IMR-90 (cell line): ENCODE results near the gene CPSF4L. TPM values are rescaled to one million over a fixed set of nuclear protein-coding genes. Genes with fewer than 3 reads are reported as not detected.

ENCODE experiments used
- ATAC-seq: fragments of 200-7000 bp; cut with Tn5 transposase; 2 replicates; pipeline ENCODE4 v1.9.1; 2020; ENCODE audit warnings: low read depth, mild to moderate bottlenecking, moderate library complexity
- BruUV-seq: library from RNA; stranded (reverse); fragments of 400-500 nt; replicated peaks from 2 replicates; lab custom pipeline; 2021; lab: Mats Ljungman, UMichigan
- CTCF ChIA-PET: fragments of 300-600 bp; formaldehyde crosslinking; extraction: SDS; loops from one replicate; lab custom pipeline; 2021; ENCODE audit warnings: antibody characterized with exemption; lab: Yijun Ruan, JAX
- POLR2A ChIA-PET: fragments of 300-600 bp; sonication (Branson Sonifier 250); formaldehyde crosslinking; loops from one replicate; lab custom pipeline; 2022; ENCODE audit warnings: antibody characterized with exemption; ENCODE audit not compliant: unreplicated experiment; lab: Charles Lee
- DNase-seq: peaks from one replicate; pipeline ENCODE4 v3.0.0; 2013
- H2AFZ ChIP-seq: replicated peaks from 2 replicates; pipeline ENCODE3; 2013; ENCODE audit warnings: low read length, mild to moderate bottlenecking; ENCODE audit not compliant: poor library complexity
- H2AK5ac ChIP-seq: 2 replicates; pipeline ENCODE4 v1.6.1; 2013; ENCODE audit warnings: low read depth, low read length, inconsistent platforms
- H2AK9ac ChIP-seq: replicated peaks from 2 replicates; pipeline ENCODE3; 2013; ENCODE audit warnings: mild to moderate bottlenecking, low read depth, low read length, moderate library complexity; ENCODE audit not compliant: poor library complexity
- H2BK120ac ChIP-seq: 2 replicates; pipeline ENCODE4 v1.6.1; 2013; ENCODE audit warnings: low read depth, low read length, inconsistent platforms
- H2BK15ac ChIP-seq: 3 replicates; pipeline ENCODE4 v1.6.1; 2013; ENCODE audit warnings: low read depth, low read length, inconsistent platforms
- H2BK20ac ChIP-seq: 2 replicates; pipeline ENCODE4 v1.6.1; 2013; ENCODE audit warnings: low read depth, mild to moderate bottlenecking, inconsistent platforms, low read length, moderate library complexity
- H2BK5ac ChIP-seq: 2 replicates; pipeline ENCODE4 v1.6.1; 2013; ENCODE audit warnings: mild to moderate bottlenecking, low read depth, low read length, inconsistent platforms; ENCODE audit not compliant: poor library complexity, severe bottlenecking
- H3K14ac ChIP-seq: replicated peaks from 2 replicates; pipeline ENCODE4 v1.6.1; 2013; ENCODE audit warnings: low read depth, low read length, inconsistent platforms
- H3K18ac ChIP-seq: 2 replicates; pipeline ENCODE4 v1.6.1; 2013; ENCODE audit warnings: low read depth, low read length, control low read depth
- H3K23ac ChIP-seq: 2 replicates; pipeline ENCODE4 v1.6.1; 2013; ENCODE audit warnings: low read depth, low read length, inconsistent platforms
- H3K27ac ChIP-seq: 2 replicates; pipeline ENCODE4 v1.5.1; 2013; ENCODE audit warnings: mild to moderate bottlenecking, control low read depth, low read length; ENCODE audit not compliant: insufficient read depth
- H3K27me3 ChIP-seq: 2 replicates; pipeline ENCODE4 v1.6.1; 2013; ENCODE audit warnings: low read length; ENCODE audit not compliant: control insufficient read depth, insufficient read depth
- H3K36me3 ChIP-seq: 2 replicates; pipeline ENCODE4 v1.6.1; 2013; ENCODE audit warnings: low read length, mixed read lengths; ENCODE audit not compliant: control insufficient read depth, insufficient read depth
- H3K4ac ChIP-seq: 2 replicates; pipeline ENCODE4 v1.6.1; 2013; ENCODE audit warnings: low read depth, low read length, inconsistent platforms
- H3K4me1 ChIP-seq: 2 replicates; pipeline ENCODE4 v1.6.1; 2013; ENCODE audit warnings: low read length, mixed read lengths; ENCODE audit not compliant: control insufficient read depth, insufficient read depth
- H3K4me2 ChIP-seq: 2 replicates; pipeline ENCODE4 v1.6.1; 2013; ENCODE audit warnings: low read depth, mild to moderate bottlenecking, control low read depth, low read length, moderate library complexity
- H3K4me3 ChIP-seq: 2 replicates; pipeline ENCODE4 v1.5.1; 2013; ENCODE audit warnings: low read depth, mild to moderate bottlenecking, control low read depth, low read length, moderate library complexity; ENCODE audit not compliant: insufficient read depth
- H3K56ac ChIP-seq: 2 replicates; pipeline ENCODE4 v1.6.1; 2013; ENCODE audit warnings: low read length, inconsistent platforms; ENCODE audit not compliant: insufficient read depth; ENCODE audit errors: extremely low read depth
- H3K79me1 ChIP-seq, 2 experiments: 2 replicates each; pipeline ENCODE4 v1.6.1; 2013; ENCODE audit warnings: low read length in 2 of 2, inconsistent platforms in 1 of 2, low read depth in 1 of 2
- H3K9ac ChIP-seq: 2 replicates; pipeline ENCODE4 v1.6.1; 2013; ENCODE audit warnings: low read depth, low read length, control low read depth
- H3K9me1 ChIP-seq: 2 replicates; pipeline ENCODE4 v1.6.1; 2013; ENCODE audit warnings: low read length, inconsistent platforms; ENCODE audit not compliant: insufficient read depth
- H3K9me3 ChIP-seq: 2 replicates; pipeline ENCODE4 v1.6.1; 2013; ENCODE audit warnings: low read length; ENCODE audit not compliant: control insufficient read depth, insufficient read depth
- H4K20me1 ChIP-seq: 2 replicates; pipeline ENCODE4 v1.6.1; 2013; ENCODE audit warnings: low read length, inconsistent platforms; ENCODE audit not compliant: insufficient read depth
- H4K5ac ChIP-seq: 2 replicates; pipeline ENCODE4 v1.6.1; 2013; ENCODE audit warnings: mild to moderate bottlenecking, low read depth, low read length, control low read depth
- H4K8ac ChIP-seq, 2 experiments: 2 replicates each; pipeline ENCODE4 v1.6.1; 2013; ENCODE audit warnings: low read depth in 2 of 2, low read length in 2 of 2, control low read depth in 1 of 2, inconsistent platforms in 1 of 2
- H4K91ac ChIP-seq: 2 replicates; pipeline ENCODE4 v1.6.1; 2013; ENCODE audit warnings: low read depth, low read length, inconsistent platforms; ENCODE audit not compliant: insufficient read depth
- BHLHE40 ChIP-seq: fragments of 150-350 bp; IDR thresholded peaks from 2 replicates; pipeline ENCODE4 v1.6.1; 2016; ENCODE audit warnings: mild to moderate bottlenecking, low read depth, low read length
- CEBPB ChIP-seq: IDR thresholded peaks from 2 replicates; pipeline ENCODE4 v1.6.1; 2012; ENCODE audit warnings: low read depth, low read length, improper control_type of control experiment
- CHD1 ChIP-seq: IDR thresholded peaks from 2 replicates; pipeline ENCODE4 v1.6.1; 2012; ENCODE audit warnings: low read depth, low read length, improper control_type of control experiment
- FOS ChIP-seq: fragments of 150-350 bp; IDR thresholded peaks from 2 replicates; pipeline ENCODE4 v1.6.1; 2016; ENCODE audit warnings: low read depth, low read length
- MXI1 ChIP-seq: IDR thresholded peaks from 2 replicates; pipeline ENCODE4 v1.6.1; 2012; ENCODE audit warnings: low read depth, mild to moderate bottlenecking, low read length, moderate library complexity, borderline replicate concordance
- POLR2A ChIP-seq: IDR thresholded peaks from 2 replicates; pipeline ENCODE4 v1.6.1; 2012; ENCODE audit warnings: mild to moderate bottlenecking, low read depth, low read length
- RAD21 ChIP-seq: IDR thresholded peaks from 2 replicates; pipeline ENCODE4 v1.6.1; 2012; ENCODE audit warnings: low read length, improper control_type of control experiment
- SMC3 ChIP-seq: fragments of 150-350 bp; IDR thresholded peaks from 2 replicates; pipeline ENCODE4 v1.6.1; 2016; ENCODE audit warnings: low read depth, mild to moderate bottlenecking, antibody characterized with exemption, low read length, moderate library complexity
- WGBS, 2 experiments: methylation state at CpG; one replicate each; pipeline versions ENCODE4 v1.1.5 to v1.1.7; 2013; ENCODE audit warnings: missing lambda C conversion rate in 2 of 2; ENCODE audit not compliant: insufficient read length in 1 of 2; ENCODE audit errors: extremely low coverage in 2 of 2; 5-methylcytosine and 5-hydroxymethylcytosine counted together
- dilution Hi-C: fragments of 300-500 bp; cut with HindIII; formaldehyde crosslinking; loops from one replicate; pipeline ENCODE4 v1.14.3; 2018; ENCODE audit warnings: low sequenced_read_pairs; ENCODE audit not compliant: unreplicated experiment
- in situ Hi-C: fragments of 300-500 bp; cut with MboI; formaldehyde crosslinking; loops from 3 replicates; pipeline ENCODE4 v1.14.3; 2019; ENCODE audit warnings: low sequenced_read_pairs, inconsistent platforms, mixed read lengths
- intact Hi-C: fragments of 100-400 bp; cut with micrococcal nuclease; formaldehyde crosslinking; loops from 2 replicates; pipeline ENCODE4 v1.10.0; 2022
- polyA plus RNA-seq, 3 experiments: library from polyadenylated mRNA; depleted of rRNA; stranded (reverse); fragments of >200 nt; gene quantifications; 2 replicates each; pipeline ENCODE4 v1.2.3, GENCODE V29; 2012; ENCODE audit warnings: low replicate concordance in 1 of 3
- total RNA-seq: library from RNA; depleted of rRNA; stranded (reverse); fragments of >200 nt; gene quantifications from 2 replicates; pipeline ENCODE4 v1.2.3, GENCODE V29; 2012
- TF ChIP-seq, protein P1 (sequence below): conservative IDR thresholded peaks from 2 replicates; pipeline ENCODE4 v1.5.1; 2012; ENCODE audit warnings: mild to moderate bottlenecking, low read depth, low read length, improper control_type of control experiment
- TF ChIP-seq, protein P2 (sequence below): fragments of 150-350 bp; IDR thresholded peaks from 2 replicates; pipeline ENCODE4 v1.6.1; 2017; ENCODE audit warnings: mild to moderate bottlenecking, antibody characterized with exemption, low read length, low read depth
- TF ChIP-seq, protein P3 (sequence below): fragments of 150-350 bp; IDR thresholded peaks from 2 replicates; pipeline ENCODE4 v1.6.1; 2016; ENCODE audit warnings: low read depth, mild to moderate bottlenecking, low read length, moderate library complexity, borderline replicate concordance

CPSF4L gene
- total and polyA plus RNA-seq, 2 of the 4 experiments (the other 2 are of a cell fraction) = not detected

DNA sequence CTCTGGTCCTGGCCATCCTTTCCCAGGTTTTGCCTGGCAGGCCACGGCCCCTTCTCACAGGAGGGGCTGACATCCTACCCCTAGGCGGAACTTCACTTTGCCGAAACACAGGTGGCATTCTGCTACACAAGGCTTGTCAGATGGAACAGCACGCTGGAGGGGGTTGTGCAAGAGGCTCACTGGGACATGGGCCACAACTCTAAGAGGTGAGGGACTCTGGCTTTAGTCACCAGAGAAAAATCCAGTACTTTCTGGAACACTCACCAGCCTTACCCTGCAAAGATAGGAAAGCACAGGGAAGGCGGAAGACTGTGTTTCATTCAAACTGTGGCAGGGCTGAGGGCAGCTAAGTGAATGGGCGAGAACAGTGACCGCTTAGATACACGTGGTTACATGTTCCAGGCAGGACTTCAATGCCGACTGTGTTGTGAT is 31.8 kb upstream of the CPSF4L start:
- peaks cover 45% of the 10 kb centered on the region for H3K4me1 ChIP-seq
- intact Hi-C loops = loop anchor here (2.0 kb wide), 1 partner anchor 13 kb away; no protein-coding TSS in a partner anchor
- peak overlapping the region; percentile 12; the same call in 1 of the 2 replicates for H3K56ac ChIP-seq
- peak overlapping the region; percentile 33 for H3K27ac ChIP-seq
- peak overlapping the region; percentile 66; the same call in 1 of the 2 replicates for H2BK20ac ChIP-seq
- DNase-seq (peak; percentile 91), ATAC-seq (peak; percentile 53)
- POLR2A ChIA-PET = interaction anchor here (0.6 kb wide), 1 partner anchor 84 kb away, joined by 3 read pairs; no protein-coding TSS in a partner anchor
- peak overlapping the region; percentile 61 for H2BK5ac ChIP-seq
- no TSS peak for BruUV-seq
- peak overlapping the region; percentile 65; the same call in 1 of the 2 replicates for H4K91ac ChIP-seq
- CTCF ChIA-PET = interaction anchor here (0.7 kb wide), 1 partner anchor 73 kb away, joined by 3 read pairs; no protein-coding TSS in a partner anchor
- H2AFZ ChIP-seq = peak overlapping the region; percentile 28
- no peak overlapping the region for H3K18ac ChIP-seq
- peak overlapping the region; percentile 65 for H2AK5ac ChIP-seq
- peaks cover 35% of the 10 kb centered on the region for H3K9me1 ChIP-seq
- no peaks in the 10 kb centered on the region for H3K27me3 ChIP-seq
- no peaks in the 10 kb centered on the region; the same call in 1 of the 2 replicates for H3K36me3 ChIP-seq
- H2AK9ac ChIP-seq = peak overlapping the region; percentile 84
- 62% methylated on average over 2 of the region's 9 CpGs; no CpG with 5 or more reads in 1 of the 2 experiments for WGBS, 2 experiments
- dilution Hi-C loops = no loop called here
- H3K4ac ChIP-seq = peak overlapping the region; percentile 98
- in situ Hi-C loops = no loop called here
- H3K14ac ChIP-seq = peak overlapping the region; percentile 69
- no peak overlapping the region for H4K5ac ChIP-seq
- H3K23ac ChIP-seq = peak overlapping the region; percentile 44; the same call in 1 of the 2 replicates
- H3K4me2 ChIP-seq = peak overlapping the region; percentile 4; the same call in 1 of the 2 replicates
- TF ChIP-seq CEBPB = peak; percentile 99
- peak; percentile 60 for TF ChIP-seq BHLHE40
- TF ChIP-seq FOS = 0 out of 2 replicates have a peak, but pooled peaks have one; percentile 21
- TF ChIP-seq, protein P1, sequence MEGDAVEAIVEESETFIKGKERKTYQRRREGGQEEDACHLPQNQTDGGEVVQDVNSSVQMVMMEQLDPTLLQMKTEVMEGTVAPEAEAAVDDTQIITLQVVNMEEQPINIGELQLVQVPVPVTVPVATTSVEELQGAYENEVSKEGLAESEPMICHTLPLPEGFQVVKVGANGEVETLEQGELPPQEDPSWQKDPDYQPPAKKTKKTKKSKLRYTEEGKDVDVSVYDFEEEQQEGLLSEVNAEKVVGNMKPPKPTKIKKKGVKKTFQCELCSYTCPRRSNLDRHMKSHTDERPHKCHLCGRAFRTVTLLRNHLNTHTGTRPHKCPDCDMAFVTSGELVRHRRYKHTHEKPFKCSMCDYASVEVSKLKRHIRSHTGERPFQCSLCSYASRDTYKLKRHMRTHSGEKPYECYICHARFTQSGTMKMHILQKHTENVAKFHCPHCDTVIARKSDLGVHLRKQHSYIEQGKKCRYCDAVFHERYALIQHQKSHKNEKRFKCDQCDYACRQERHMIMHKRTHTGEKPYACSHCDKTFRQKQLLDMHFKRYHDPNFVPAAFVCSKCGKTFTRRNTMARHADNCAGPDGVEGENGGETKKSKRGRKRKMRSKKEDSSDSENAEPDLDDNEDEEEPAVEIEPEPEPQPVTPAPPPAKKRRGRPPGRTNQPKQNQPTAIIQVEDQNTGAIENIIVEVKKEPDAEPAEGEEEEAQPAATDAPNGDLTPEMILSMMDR = no peak
- TF ChIP-seq POLR2A = no peak
- TF ChIP-seq SMC3 = 0 out of 2 replicates have a peak, but pooled peaks have one; percentile 17
- TF ChIP-seq, protein P2, sequence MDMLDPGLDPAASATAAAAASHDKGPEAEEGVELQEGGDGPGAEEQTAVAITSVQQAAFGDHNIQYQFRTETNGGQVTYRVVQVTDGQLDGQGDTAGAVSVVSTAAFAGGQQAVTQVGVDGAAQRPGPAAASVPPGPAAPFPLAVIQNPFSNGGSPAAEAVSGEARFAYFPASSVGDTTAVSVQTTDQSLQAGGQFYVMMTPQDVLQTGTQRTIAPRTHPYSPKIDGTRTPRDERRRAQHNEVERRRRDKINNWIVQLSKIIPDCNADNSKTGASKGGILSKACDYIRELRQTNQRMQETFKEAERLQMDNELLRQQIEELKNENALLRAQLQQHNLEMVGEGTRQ = no peak
- TF ChIP-seq RAD21 = no peak; the same call in 1 of the 2 replicates
- TF ChIP-seq MXI1 = peak; percentile 92
- no peak for TF ChIP-seq CHD1
- TF ChIP-seq, protein P3, sequence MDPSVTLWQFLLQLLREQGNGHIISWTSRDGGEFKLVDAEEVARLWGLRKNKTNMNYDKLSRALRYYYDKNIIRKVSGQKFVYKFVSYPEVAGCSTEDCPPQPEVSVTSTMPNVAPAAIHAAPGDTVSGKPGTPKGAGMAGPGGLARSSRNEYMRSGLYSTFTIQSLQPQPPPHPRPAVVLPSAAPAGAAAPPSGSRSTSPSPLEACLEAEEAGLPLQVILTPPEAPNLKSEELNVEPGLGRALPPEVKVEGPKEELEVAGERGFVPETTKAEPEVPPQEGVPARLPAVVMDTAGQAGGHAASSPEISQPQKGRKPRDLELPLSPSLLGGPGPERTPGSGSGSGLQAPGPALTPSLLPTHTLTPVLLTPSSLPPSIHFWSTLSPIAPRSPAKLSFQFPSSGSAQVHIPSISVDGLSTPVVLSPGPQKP = no peak
- H3K4me3 ChIP-seq = no peak overlapping the region
- peaks cover 30 to 82% of the 10 kb centered on the region in 2 experiments for H3K79me1 ChIP-seq
- H2BK120ac ChIP-seq = peak overlapping the region; percentile 50
- no peaks in the 10 kb centered on the region for H3K9me3 ChIP-seq
- H4K20me1 ChIP-seq = peaks cover 59% of the 10 kb centered on the region
- peak overlapping the region; percentile 16; the same call in 1 of the 3 replicates for H2BK15ac ChIP-seq
- H4K8ac ChIP-seq = peak overlapping the region in 1 of 2 experiments; percentile 42; a peak in 1 of 4 replicates
- no peak overlapping the region for H3K9ac ChIP-seq
